ENCODE results near the gene ZNF283.

Gene ZNF283

GRCh38 chr19:43786665-43787064 lies 40.5 kb upstream of the ZNF283 start:
- POLR2A ChIA-PET, result interaction anchor here (0.9 kb wide), 1 partner anchor 118 kb away, joined by 5 read pairs; no protein-coding TSS in a partner anchor
- no peak for DNase-seq (ENCODE audit: extremely low spot score)
- no peak for TF ChIP-seq CTCF (IDR thresholded peaks at IDR 0.05; ENCODE audit: control extremely low read depth, extremely low read depth, low read depth, missing control alignments)
- CTCF ChIA-PET, result interaction anchor here (1.0 to 4.8 kb wide), 7 partner anchors 19 to 118 kb away, joined by 3 to 40 read pairs (median 6); no protein-coding TSS in a partner anchor

GRCh38 chr19:43789029-43789428 lies 38.1 kb upstream of the ZNF283 start:
- DNase-seq (ENCODE audit: extremely low spot score), result no peak
- TF ChIP-seq CTCF (IDR thresholded peaks at IDR 0.05; ENCODE audit: control extremely low read depth, extremely low read depth, low read depth, missing control alignments), result no peak
- ChIA-PET CTCF (interaction anchor here (1.1 to 4.2 kb wide), 4 partner anchors 21 to 270 kb away, joined by 3 to 19 read pairs (median 6); no protein-coding TSS in a partner anchor), POLR2A (no interaction called here)

- POLR2A ChIA-PET, result no interaction called here
- CTCF ChIA-PET, result interaction anchor here (0.6 to 4.2 kb wide), 5 partner anchors 19 to 235 kb away, joined by 3 to 19 read pairs (median 4); no protein-coding TSS in a partner anchor
- TF ChIP-seq CTCF (IDR thresholded peaks at IDR 0.05; ENCODE audit: control extremely low read depth, extremely low read depth, low read depth, missing control alignments), result no peak
- no peak for DNase-seq (ENCODE audit: extremely low spot score)
Observed at GRCh38 chr19:43790587-43790986, 36.5 kb upstream of the ZNF283 start.

- DNase-seq (ENCODE audit: extremely low spot score), result no peak
- TF ChIP-seq CTCF (IDR thresholded peaks at IDR 0.05; ENCODE audit: control extremely low read depth, extremely low read depth, low read depth, missing control alignments), result no peak
- ChIA-PET CTCF (interaction anchor here (0.8 to 5.1 kb wide), 7 partner anchors 10 to 365 kb away, joined by 3 to 24 read pairs (median 4); partner anchors contain the start of gene KCNN4), POLR2A (no interaction called here)
Observed at GRCh38 chr19:43797118-43797517, 30.0 kb upstream of the ZNF283 start.

- POLR2A ChIA-PET, result no interaction called here
- no peak for DNase-seq (ENCODE audit: extremely low spot score)
- CTCF ChIA-PET, result interaction anchor here (0.8 to 5.1 kb wide), 6 partner anchors 9 to 365 kb away, joined by 3 to 24 read pairs (median 6); partner anchors contain the start of gene KCNN4
- TF ChIP-seq CTCF (IDR thresholded peaks at IDR 0.05; ENCODE audit: control extremely low read depth, extremely low read depth, low read depth, missing control alignments), result no peak
Observed at GRCh38 chr19:43797556-43797955, 29.6 kb upstream of the ZNF283 start.

GRCh38 chr19:43798026-43798545 lies 29.0 kb upstream of the ZNF283 start:
- POLR2A ChIA-PET, result no interaction called here
- CTCF ChIA-PET, result no interaction called here
- DNase-seq (ENCODE audit: extremely low spot score), result no peak
- TF ChIP-seq CTCF (IDR thresholded peaks at IDR 0.05; ENCODE audit: control extremely low read depth, extremely low read depth, low read depth, missing control alignments), result no peak
